HG03060 (cell line): Measurements from ENCODE around the gene TP73.

ENCODE experiments used
- ATAC-seq: cut with Tn5 transposase; IDR thresholded peaks from one replicate; pipeline ENCODE4 v1.9.1; 2021; ENCODE audit warnings: low read depth, moderate number of reproducible peaks; ENCODE audit not compliant: unreplicated experiment

TP73 gene

GRCh38 chr1:3753656-3754454 is 101.5 kb downstream of the TP73 start:
- no peak for ATAC-seq

GRCh38 chr1:3756394-3756793 is 104.1 kb downstream of the TP73 start:
- no peak for ATAC-seq

- no peak for ATAC-seq
Observed at GRCh38 chr1:3759164-3759563, 106.8 kb downstream of the TP73 start.

GRCh38 chr1:3759796-3760195 is 107.5 kb downstream of the TP73 start:
- ATAC-seq, result no peak

- no peak for ATAC-seq
Observed at GRCh38 chr1:3761296-3762010, 109.1 kb downstream of the TP73 start.

GRCh38 chr1:3762151-3762872 is 110.0 kb downstream of the TP73 start:
- no peak for ATAC-seq

GRCh38 chr1:3762873-3763228 is 110.5 kb downstream of the TP73 start:
- no peak for ATAC-seq

GRCh38 chr1:3763351-3764125 is 111.2 kb downstream of the TP73 start:
- ATAC-seq, result no peak

GRCh38 chr1:3767328-3767925 is 115.1 kb downstream of the TP73 start:
- no peak for ATAC-seq

GRCh38 chr1:3768811-3769390 is 116.6 kb downstream of the TP73 start:
- ATAC-seq, result no peak

GRCh38 chr1:3770047-3770765 is 117.9 kb downstream of the TP73 start:
- ATAC-seq, result no peak

- ATAC-seq, result no peak
Observed at GRCh38 chr1:3771108-3772026, 119.1 kb downstream of the TP73 start.

- no peak for ATAC-seq
Observed at GRCh38 chr1:3772027-3772714, 119.9 kb downstream of the TP73 start.

- ATAC-seq, result no peak
Observed at GRCh38 chr1:3772715-3773571, 120.6 kb downstream of the TP73 start, which contains the start of gene SMIM1. SMIM1 (plus strand) TSS chr1:3772749; CDS start chr1:3775374, 2,625 bp downstream.

- ATAC-seq, result no peak
Observed at GRCh38 chr1:3773572-3774275, 121.4 kb downstream of the TP73 start.
